SK-N-MC (cell line): Measurements from ENCODE around the gene RETREG2.

Source experiments
- EZH2 ChIP-seq: fragments of 200-600 bp; sonication (generic); IDR thresholded peaks from one replicate; pipeline ENCODE4 v1.6.1; 2017; ENCODE audit warnings: antibody characterized with exemption
- FOXP2 ChIP-seq: optimal IDR thresholded peaks from 2 replicates; pipeline ENCODE3; 2011; ENCODE audit warnings: mild to moderate bottlenecking, moderate library complexity; ENCODE audit not compliant: insufficient read depth; ENCODE audit errors: extremely low read length, control extremely low read depth
- POLR2AphosphoS5 ChIP-seq: IDR thresholded peaks from 2 replicates; pipeline ENCODE4 v1.6.1; 2012; ENCODE audit warnings: mild to moderate bottlenecking, low read depth, low read length, borderline replicate concordance

DNA sequence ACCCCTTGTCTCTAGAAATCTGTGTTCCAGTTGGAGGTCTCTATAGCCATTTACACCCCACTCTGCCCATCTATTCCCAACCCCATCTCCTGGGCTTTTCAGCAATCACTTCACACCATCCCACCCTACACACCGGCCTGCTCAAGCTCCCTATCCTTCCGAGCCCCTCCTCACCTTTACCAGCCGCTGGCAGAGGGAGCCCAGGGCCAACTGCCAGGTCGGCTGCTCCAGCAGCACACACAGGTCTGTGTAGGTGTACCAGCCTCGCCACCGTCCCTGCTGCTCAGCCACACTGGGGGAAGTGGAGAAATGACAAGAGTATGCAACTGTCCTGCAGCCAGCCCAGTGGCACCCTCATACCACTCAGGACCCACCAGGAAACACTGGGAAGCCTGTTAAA, 4.9 kb upstream of the RETREG2 start:
- TF ChIP-seq EZH2, result no peak
- TF ChIP-seq POLR2AphosphoS5, result no peak
- no peak for TF ChIP-seq FOXP2
